ENCODE measurements around the gene STAG2. TPM values are rescaled to one million over a fixed set of nuclear protein-coding genes. Genes with fewer than 3 reads are reported as not detected.

The STAG2 gene
- total RNA-seq, 2 experiments from 2014 or later = 84.7 to 89.4 TPM

- CTCF ChIA-PET = interaction anchor here (1.0 kb wide), 1 partner anchor 18 kb away, joined by 3 read pairs; no protein-coding TSS in a partner anchor
- Mint-ChIP-seq H3K27me3 (no peaks in the 10 kb centered on the region), H3K27ac (peak overlapping the region; percentile 35), H3K9me3 (no peaks in the 10 kb centered on the region), H3K36me3 (ENCODE audit: low read depth) (peaks cover 26% of the 10 kb centered on the region), H3K4me3 (no peak overlapping the region), H3K4me1 (ENCODE audit: low read depth) (peaks cover 66% of the 10 kb centered on the region)
- DNase-seq (no peak), ATAC-seq (ENCODE audit: poor library complexity) (no peak)
- Histone ChIP-seq H3K9me3 (ENCODE audit: control insufficient read depth in 1 of 2, insufficient read depth in 1 of 2, low read length in 2 of 2) (no peaks in the 10 kb centered on the region), H3K4me1 (ENCODE audit: insufficient read depth, low read length) (peaks cover 12% of the 10 kb centered on the region), H3K27ac (ENCODE audit: low read depth in 1 of 2, low read length in 2 of 2) (no peak overlapping the region), H3K4me3 (ENCODE audit: low read length) (no peak overlapping the region), H3K27me3 (ENCODE audit: control insufficient read depth in 1 of 2, insufficient read depth in 2 of 2, low read length in 2 of 2) (no peaks in the 10 kb centered on the region), H3K36me3 (ENCODE audit: insufficient read depth, low read length) (peaks cover 2% of the 10 kb centered on the region)
- POLR2A ChIA-PET = no interaction called here
- intact Hi-C loops (cut with DNase I, micrococcal nuclease) = no loop called here
- no peak for TF ChIP-seq CTCF (IDR thresholded peaks at IDR 0.05)
These were observed 32.6 kb downstream of the STAG2 start for GRCh38 chrX:123993904-123994635.

- H3K4me3 Mint-ChIP-seq = no peak overlapping the region
- DNase-seq (no peak), ATAC-seq (ENCODE audit: poor library complexity) (no peak)
- Histone ChIP-seq H3K36me3 (ENCODE audit: insufficient read depth, low read length) (peaks cover 2% of the 10 kb centered on the region), H3K27me3 (ENCODE audit: control insufficient read depth in 1 of 2, insufficient read depth in 2 of 2, low read length in 2 of 2) (no peaks in the 10 kb centered on the region), H3K4me3 (ENCODE audit: low read length) (no peak overlapping the region), H3K4me1 (ENCODE audit: insufficient read depth, low read length) (peaks cover 17% of the 10 kb centered on the region), H3K9me3 (ENCODE audit: control insufficient read depth in 1 of 2, insufficient read depth in 1 of 2, low read length in 2 of 2) (no peaks in the 10 kb centered on the region), H3K27ac (ENCODE audit: low read depth in 1 of 2, low read length in 2 of 2) (no peak overlapping the region)
- TF ChIP-seq CTCF (IDR thresholded peaks at IDR 0.05) = no peak
- ChIA-PET CTCF (interaction anchor here (1.2 kb wide), 1 partner anchor 8 kb away, joined by 4 read pairs; no protein-coding TSS in a partner anchor), POLR2A (no interaction called here)
- H3K27ac Mint-ChIP-seq = peak overlapping the region; percentile 35
- no peaks in the 10 kb centered on the region for H3K9me3 Mint-ChIP-seq
- H3K36me3 Mint-ChIP-seq (ENCODE audit: low read depth) = peaks cover 25% of the 10 kb centered on the region
- peaks cover 68% of the 10 kb centered on the region for H3K4me1 Mint-ChIP-seq (ENCODE audit: low read depth)
- intact Hi-C loops (cut with DNase I, micrococcal nuclease) = no loop called here
- no peaks in the 10 kb centered on the region for H3K27me3 Mint-ChIP-seq
These were observed 33.2 kb downstream of the STAG2 start for GRCh38 chrX:123994730-123995129.

- no peak for ATAC-seq (ENCODE audit: poor library complexity)
- Histone ChIP-seq H3K4me3 (ENCODE audit: low read length) (no peak overlapping the region), H3K36me3 (ENCODE audit: insufficient read depth, low read length) (peaks cover 4% of the 10 kb centered on the region), H3K27ac (ENCODE audit: low read depth in 1 of 2, low read length in 2 of 2) (no peak overlapping the region), H3K4me1 (ENCODE audit: insufficient read depth, low read length) (peaks cover 22% of the 10 kb centered on the region), H3K9me3 (ENCODE audit: control insufficient read depth in 1 of 2, insufficient read depth in 1 of 2, low read length in 2 of 2) (no peaks in the 10 kb centered on the region), H3K27me3 (ENCODE audit: control insufficient read depth in 1 of 2, insufficient read depth in 2 of 2, low read length in 2 of 2) (no peaks in the 10 kb centered on the region)
- H3K27ac Mint-ChIP-seq = peak overlapping the region; percentile 14
- peaks cover 20% of the 10 kb centered on the region for H3K36me3 Mint-ChIP-seq (ENCODE audit: low read depth)
- ChIA-PET POLR2A (no interaction called here), CTCF (no interaction called here)
- H3K9me3 Mint-ChIP-seq = no peaks in the 10 kb centered on the region
- H3K27me3 Mint-ChIP-seq = no peaks in the 10 kb centered on the region
- DNase-seq = no peak
- peaks cover 53% of the 10 kb centered on the region for H3K4me1 Mint-ChIP-seq (ENCODE audit: low read depth)
- TF ChIP-seq CTCF (IDR thresholded peaks at IDR 0.05) = no peak
- intact Hi-C loops (cut with DNase I, micrococcal nuclease) = no loop called here
- H3K4me3 Mint-ChIP-seq = no peak overlapping the region
These were observed 40.1 kb downstream of the STAG2 start for GRCh38 chrX:124001581-124001980.

All from CD4-positive, alpha-beta T cell (primary cell).